ENCODE measurements around the gene INSRR.

The INSRR gene

DNA sequence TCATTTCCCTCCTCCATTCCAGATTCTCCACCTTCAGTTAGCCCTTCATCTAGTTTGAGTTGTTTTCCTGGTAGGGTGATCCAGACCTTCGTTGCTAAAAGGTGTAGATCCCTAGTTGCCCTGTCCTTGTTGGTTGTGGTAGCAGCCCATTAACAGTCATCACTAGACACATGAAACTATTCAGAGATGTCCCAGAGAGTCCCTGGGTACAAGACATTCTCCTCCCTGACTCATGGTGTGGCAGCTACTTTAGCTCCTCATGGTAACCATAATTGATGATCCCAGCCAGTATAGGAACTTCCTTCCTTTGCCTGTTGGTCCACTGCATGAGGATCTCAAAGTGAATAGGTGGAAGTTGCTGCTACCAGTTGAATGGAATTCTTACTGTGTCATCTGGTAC lies 36.2 kb downstream of the INSRR start:
- no peak for DNase-seq

DNA sequence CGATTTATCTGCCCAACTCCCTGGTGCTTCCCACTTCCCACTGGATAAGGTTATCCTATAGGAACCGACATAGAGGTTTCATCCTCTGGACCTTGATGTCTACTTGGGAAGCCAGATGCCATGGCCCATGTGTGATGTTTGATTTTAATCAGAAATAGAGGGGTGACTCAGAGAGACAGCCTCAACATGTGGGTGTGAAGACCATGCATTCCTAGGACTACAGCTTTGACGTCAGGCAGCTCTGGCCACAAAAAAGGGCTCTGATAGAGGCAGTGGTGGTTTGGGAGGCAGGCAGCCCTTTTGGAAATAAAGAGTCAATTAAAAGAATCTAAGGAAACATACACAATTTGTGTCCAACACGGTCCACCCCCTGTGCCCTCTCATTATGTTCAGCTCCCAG lies 37.1 kb downstream of the INSRR start:
- DNase-seq, result peak; percentile 45

DNA sequence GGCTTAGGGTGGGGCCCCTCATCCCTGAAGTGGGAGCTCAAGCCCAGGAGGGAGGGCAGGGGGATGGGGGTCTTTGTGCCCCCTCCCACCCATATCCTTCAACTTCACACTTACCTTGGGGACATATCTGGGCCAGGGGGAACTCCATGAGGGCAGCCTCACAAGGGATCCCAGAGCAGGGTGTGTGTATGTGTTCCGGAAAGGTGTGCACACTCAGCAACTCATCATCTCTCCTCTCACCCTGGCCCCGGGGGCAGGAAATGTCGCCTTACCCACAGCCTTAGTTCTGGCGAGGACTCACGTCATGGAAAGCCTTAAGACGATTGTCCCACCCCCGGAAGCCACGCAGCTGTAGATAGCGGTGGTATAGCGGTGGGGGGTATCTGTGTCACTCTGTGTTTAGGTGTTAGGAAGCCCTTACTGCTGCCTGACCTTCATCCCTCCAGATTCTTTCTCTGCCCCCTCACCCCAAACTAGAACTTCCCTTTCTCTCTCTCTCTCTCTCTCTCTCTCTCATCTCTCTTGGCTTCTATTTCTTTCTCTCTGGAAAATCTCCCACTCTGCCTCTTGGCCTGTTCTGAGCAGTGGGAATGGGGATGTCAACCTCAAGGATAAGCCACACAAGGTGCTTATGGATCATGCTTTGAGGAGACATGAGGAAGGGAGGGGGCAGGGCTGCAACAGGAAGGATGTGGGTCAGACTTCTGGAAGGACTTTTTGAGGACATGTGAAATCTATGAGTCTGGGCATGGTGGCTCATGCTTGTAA lies 42.2 kb downstream of the INSRR start, which contains the start of gene SH2D2A:
SH2D2A (minus strand) TSS at position 288 of the 768 bp plus-strand sequence; CDS start at position 148, 140 bp downstream.
- peak; percentile 96 for DNase-seq

DNA sequence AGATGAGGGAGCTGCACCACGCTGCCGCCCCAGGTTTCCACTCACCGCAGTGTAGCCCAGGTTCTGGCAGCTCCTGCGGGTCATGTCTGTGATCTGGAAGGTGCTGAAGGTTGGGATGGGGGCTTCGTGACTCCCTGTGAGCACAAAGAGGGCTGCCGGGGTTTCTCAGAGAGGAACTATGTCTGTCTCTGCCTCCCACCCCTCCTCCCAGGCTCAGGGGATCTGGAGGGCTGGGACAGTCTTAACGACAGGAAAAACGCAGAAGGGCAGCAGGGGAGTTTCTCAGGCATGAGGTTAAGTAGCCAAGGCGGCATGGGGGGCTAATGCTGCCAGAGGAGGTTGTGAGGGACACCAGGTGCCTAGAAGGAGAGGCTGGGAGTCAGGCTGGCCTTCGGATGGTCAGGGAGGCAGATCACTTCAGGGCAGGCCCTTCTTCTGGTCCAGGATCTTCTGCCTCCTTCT lies 42.9 kb downstream of the INSRR start:
- DNase-seq, result no peak

DNA sequence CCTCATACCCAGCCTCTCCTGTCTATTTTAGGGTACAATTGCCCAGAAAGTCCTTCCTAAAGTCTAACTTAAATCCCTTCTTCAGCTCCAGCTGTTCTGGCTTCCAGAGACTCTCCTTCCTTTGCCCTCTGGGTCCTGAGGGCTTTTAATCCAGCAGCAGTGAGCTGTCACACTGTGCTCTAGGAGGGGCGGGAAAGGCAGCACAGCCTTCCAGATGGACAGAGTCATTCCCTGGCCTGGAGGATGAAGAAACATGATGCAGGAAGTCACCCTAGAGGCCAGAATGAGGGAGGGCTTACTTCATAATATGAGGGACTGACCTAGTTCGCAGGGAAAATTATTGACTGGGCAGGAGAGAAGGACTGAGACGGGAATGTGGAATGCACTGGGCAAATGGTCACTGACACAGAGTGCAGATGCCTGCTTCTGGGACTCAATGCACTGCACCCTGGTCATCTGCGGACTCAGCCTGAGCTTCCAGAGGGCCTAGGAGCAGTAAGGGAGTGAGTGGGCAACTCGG lies 43.5 kb downstream of the INSRR start:
- no peak for DNase-seq

DNA sequence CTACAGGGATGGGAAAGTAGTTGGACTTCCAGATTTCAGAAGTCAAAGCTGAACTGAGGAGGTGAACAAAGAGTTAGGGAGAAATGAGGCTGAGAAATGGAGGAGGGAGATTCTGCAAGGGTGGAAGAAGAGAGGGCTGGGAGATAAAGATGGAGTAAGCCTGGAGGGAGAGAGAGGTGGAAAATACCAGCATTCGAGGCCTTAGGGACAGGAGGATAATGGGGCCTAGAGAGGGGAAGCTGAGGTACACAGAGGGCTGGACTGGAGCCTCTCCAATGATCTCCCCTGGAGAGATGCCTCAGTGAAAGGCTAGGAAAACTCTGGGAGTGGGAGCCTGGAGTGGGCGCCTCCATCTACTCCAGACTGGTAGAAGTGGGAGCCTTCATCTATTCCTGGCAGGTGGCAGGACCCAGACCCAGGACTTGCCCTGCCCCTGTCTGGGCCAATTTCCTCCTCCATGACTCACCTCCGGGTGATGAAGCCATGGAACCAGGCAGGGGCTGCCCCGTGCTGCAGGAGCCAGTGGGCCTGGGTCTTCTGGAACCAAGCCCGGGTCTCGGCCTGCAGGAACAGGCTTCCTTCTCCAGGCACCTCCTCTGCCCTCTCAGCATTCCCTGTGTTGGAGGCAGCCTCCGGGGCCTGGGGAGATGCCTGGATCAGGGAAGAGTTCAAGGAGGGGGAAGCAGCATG lies 44.2 kb downstream of the INSRR start:
- peak; percentile 70 for DNase-seq

DNA sequence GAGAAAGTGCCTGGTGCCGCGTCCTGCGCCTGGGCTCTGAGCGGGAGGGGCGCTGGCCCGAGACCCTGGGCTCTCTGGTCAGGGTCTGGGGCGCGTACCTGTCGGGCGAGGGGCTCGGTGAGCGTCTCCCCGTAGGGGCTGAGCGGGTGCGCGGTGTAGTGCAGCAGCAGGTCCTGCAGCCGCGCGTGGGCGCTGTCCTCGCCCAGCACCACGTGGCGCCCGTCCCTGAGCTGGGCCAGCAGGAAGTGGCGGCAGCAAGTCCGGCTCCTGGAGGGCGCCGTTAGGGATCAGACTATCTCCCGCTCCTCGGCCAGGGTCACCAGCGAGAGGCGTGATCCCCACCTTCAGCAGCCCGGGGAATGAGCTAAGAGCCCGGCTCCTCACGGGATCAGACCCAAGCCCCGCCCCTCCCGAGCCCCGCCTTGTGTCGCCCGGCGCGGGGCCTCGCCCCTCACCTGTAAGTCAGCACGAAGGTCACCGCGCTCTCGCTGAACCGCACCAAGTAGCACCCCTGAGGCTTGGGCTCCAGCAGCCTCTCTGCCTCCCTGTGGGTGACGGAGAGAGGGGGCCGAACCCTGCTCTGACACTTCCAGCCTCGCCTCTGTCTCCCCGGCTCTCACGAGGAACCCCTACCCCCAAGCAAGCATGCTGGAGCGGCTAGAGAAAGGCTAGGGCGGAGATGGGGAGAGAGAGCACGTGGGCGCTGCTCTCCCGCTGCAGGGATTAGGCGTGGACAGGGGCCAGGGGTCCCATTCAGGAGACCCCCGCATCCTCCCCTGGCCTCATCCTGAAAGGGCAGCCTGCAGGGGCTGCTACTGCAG lies 45.0 kb downstream of the INSRR start:
- DNase-seq, result peak; percentile 83

DNA sequence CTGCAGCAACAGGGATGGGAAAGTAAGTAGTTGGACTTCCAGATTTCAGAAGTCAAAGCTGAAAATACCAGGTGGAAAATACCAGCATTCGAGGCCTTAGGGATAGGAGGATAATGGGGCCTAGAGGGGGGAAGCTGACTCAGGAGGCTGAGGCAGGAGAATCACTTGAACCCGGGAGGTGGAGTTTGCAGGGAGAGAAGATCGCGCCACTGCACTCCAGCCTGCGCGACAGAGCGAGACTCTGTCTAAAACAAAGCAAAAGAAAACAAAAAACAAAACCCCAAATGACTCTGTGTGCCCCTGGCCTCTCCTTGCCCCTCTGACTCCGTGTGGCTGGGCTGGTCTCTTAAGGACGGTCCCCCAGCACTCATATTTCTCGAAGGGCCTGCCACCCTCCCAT lies 45.6 kb downstream of the INSRR start:
- no peak for DNase-seq

DNA sequence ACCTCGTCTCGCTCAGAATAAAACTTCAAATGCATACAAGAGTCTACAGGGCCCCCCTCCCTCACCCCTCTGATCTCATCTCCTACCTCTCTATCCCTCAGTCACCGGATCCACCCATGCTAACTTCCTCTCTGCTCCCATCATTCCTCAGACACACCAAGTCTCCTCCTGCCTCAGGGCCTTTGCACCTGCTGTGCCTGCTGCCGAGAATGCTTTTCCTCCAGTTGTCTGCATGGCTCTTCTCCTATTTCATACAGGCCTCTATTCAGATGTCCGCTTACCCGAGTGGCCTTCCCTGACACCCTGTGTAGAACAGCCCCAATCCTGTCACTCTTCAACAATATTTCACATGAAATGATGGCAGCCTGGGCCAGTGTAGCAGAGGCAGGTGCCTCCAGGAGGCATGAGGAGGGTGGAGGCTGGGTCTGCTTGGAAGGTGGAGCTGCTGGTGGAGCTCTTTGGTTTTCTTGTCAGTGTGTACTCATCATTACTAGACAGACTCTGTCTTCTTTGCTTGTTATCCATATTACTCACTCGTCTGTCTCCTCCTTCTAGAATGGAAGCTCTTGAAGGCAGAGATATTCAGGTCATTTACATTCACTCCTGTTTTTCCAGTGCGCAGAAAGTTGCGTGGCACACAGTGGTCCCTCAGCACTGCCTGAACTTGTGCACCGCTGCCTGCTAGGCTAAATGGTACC lies 46.5 kb downstream of the INSRR start:
- no peak for DNase-seq

DNA sequence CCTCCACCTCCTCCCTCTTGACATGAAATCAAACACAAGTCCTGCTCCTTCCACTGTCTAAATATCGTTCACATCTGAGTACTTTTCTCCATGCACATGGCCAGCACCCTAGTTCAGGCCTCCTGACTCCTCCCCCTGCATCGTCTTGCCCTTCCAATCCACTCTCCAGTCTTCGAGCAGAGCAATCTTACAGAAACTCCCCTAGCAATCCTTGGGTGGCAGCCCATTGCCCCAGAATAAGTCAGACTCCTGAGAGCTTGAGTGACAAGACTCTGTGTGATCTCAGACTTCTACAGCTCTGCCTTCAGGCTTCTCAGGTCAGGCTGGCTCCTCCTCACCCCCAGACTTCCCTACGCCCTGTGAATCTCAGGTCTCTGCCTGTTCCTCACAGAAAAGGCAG lies 47.7 kb downstream of the INSRR start:
- DNase-seq, result no peak

DNA sequence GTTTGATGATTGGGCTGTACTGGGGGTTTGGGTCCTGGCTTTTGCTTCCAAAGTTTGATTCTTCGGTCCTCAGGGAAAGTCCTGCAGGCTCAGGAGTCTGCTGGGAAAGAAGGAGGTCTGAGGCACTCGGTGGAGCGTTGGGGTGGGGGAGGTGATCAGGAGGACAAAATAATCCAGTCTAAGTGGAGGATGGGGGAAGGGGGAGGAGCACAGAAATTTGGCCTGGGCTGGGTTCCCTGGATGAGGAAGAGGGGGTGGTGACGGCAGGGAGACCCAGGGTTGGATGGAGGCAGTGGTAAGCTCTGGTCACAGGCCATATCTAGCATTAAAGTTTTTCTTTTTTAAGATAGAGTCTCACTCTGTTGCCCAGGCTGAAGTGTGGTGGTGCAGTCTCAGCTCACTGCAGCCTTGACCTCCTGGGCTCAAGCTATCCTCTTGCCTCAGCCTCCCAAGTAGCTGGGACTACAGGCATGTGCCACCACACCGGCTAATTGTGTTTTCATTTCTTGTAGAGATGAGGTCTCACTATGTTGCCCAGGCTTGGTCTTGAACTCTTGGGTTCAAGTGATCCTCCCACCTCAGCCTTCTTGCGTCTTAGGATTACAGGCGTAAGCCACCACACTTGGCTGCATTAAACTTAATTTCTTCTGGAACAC lies 49.1 kb downstream of the INSRR start:
- DNase-seq, result no peak

DNA sequence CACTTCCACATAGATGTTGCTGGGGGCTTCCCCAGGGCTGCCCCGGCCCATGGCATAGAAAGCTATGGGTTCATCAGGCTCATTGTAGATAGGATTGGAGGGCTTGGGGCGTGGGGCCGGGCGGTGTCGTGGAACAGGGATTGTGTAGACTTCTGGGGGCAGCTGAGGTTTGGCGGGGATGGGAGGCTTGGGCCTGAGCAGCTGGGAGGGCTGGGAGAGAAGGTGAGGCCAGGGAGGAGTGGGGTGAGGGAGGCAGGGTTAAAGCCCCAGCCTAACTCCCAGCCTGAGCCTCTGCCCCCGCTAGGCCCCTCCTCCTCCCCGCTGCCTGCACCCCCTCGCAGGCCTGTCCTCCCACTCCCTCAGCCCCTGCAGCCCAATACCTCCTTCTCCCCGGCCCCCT lies 49.6 kb downstream of the INSRR start:
- no peak for DNase-seq

DNA sequence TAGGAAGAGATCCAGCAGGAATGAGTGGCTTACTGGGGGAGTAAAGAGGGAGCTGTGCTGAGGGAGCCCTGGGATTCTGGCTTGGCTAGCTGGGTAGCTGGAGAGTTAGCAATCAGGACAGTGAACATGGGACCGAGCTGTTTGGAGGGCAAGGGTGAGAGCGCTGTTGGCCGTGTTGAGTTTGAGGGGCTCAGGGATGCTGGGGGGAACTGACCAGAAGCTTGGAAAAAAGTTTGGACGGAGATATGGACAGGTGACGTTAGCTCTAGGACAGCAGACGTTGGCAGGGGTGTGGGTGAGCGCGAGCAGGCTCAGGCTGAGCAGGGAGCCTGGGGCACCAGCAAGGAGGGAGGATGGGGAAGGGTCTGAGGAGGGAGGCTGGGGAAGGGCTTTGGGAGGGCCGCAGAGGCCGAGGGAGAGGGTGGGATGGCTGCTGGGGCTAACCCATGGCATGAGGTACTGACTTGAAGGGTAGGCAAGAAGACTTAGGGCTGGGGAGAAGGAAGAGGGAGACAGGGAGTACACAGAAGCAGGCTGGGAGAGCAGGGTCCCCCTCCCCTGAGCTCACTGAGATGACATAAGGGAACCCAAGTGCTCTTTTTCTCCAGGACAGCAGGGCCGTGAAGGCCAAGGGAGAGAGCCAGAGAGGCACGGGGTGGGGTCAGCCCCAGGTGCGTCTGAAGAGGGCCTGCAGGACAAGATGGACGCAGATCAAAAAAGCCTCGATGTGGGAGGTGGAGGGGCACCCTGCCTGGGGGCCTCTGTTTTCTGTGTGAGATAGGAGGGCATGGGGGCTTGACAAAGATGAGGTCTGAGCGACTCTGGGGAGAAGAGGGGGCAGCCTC lies 50.5 kb downstream of the INSRR start:
- DNase-seq, result no peak

DNA sequence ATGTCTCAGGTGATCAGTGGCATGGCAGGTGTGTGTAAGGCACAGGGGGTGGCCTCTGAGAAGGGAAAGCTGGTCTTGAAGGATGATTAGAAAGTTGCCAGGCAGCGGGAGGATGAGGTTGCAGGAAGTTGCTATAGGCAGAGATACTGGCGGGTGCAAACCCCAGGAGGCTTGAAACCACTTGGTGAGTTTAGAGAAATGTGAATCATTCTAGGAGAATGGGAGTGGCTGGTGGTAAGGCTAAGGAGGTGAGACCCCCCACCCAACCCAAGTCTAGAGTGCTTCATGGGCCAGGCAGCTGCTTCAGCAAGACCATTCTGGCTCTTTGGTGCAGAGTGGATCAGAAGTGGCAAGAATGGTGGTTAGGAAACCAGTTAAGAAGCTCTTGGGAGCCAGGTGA lies 51.3 kb downstream of the INSRR start:
- peak; percentile 78 for DNase-seq

DNA sequence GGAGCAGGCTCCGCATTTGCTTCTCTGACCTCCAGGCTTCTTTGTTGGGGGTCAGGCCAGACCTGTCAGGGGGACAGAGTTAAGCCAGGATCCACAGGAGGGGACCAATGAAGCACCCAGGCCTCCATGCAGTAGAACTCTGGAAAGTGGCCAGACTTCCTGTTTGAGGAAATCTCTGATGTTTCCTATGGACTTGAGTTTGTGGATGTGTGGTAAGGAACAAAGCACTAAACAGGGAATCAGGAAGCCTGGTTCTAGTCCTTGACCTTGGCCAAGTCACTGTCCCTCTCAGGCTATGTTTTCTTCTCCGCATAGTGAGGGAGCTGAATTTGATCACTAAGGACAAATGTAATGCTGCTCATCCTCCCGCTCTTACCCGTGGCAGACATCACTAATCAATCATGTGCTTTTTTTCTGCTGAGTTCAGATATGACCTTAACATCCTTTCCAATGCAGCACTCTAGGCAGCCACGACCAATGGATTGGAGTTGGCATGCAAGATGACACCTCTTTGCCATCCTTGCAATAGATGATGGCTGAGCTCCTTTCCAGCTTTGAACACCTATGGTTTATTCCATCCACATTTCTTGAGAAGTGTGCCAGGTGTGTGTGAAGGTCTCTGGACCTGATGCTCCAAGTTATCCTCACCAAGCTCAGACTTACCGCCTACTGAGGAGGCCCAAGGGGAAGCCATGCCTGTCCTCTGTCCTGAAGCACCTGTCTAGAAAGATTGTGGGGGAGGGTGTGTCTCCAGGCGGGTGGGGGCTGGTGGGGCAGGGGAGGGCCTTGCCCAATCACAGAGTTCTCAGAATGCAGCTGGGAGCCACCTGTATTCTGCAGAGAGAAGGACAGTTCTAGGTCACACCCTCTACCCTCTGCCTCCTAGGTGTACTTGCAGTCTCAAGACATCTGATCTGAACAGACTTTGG lies 52.1 kb downstream of the INSRR start:
- no peak for DNase-seq

DNA sequence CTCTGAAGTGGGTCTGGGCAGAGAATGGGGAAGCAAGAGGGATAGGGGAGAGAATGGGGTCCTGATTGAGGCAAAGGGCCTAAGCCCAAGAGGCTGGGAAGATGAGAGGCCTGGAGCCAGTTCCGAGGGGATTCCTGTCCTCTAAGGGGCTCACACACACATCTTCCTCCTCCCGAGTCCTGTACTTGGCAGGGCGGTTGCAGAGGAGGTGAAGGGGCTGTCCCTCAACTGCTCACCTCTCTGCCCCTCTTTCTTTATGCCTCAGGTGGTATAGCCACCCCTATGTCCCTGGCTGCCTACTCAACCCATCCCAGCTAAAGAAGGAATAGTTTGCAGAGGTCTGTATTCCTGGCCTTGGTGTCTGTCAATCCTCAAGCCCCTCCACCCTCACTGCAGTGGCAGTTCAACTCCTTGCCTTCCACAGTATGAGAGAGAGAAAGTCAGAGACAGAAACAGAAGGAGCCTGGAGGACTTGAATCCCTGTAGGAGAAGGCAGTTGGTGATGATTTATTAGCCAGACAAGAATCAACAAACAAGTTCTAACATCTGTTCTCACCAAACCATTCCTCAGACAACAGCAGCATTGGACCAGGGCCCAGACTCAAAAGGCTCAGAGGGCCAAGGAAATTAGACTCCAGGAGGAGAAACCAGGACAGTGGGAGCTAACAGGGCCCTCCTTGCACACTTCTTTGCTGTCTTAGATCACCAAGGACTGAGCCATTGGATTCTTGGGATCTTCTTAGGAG lies 53.0 kb downstream of the INSRR start:
- no peak for DNase-seq

DNA sequence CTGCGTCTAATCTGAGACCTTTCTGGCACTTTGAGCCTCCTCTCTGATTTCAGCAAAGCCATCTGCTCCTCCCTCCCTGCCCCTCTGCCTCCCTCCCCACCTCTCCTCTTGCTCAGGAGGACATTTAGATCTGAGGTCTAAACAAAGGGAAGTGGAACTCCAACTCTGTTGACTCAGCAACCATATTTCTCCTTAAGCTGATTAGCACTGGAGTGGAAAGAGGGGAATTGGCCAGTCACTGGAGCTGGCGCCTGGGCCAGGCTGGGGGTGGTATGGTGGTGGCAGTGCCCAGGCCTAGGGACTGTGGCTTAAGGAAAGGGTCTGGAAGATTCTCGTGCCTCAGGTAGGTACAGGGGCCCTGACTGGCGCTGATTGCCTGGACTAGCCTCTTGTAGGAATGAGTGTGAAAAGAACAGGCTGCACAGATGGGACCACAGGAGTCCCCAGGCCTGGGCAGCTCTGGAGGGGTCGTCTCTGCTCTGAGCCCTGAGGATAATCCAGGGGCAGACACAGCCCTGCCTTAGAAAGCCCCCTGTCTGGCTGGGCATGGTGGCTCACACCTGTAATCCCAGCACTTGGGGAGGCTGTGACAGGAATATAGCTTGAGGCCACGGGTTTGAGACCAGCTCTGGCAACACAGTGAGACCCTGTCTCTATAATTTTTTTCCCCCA lies 54.2 kb downstream of the INSRR start:
- DNase-seq, result no peak

DNA sequence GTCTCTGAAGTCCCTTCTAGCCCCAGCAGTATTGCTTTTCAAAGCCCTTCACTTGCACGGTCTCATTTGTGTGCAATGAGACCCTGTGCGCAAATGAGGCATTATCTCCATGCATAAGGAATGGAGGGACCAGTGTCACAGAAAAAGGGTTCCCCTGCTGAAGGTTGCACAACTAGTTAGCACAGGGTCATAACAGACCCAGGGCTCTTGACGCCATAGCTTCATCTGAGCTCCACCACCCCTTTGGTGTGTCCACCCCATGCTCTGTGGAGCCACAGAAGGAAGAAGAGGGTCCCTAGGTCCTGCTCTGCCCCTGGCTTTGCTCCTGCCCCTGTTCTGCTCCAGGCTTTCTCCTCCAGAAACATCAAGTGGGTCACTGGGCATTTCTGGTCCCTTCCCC lies 54.9 kb downstream of the INSRR start:
- no peak for DNase-seq

Data from activated CD4-positive, alpha-beta T cell treated with anti-CD3 and anti-CD28 coated beads, Interleukin-2, Interleukin-6, amounts not matched to agents 100 ng/mL and 50 ng/mL, durations not matched to agents 16 hours and 8 hours (primary cell).